Measurements from ENCODE around the gene IL12RB1.

GRCh38 chr19:18053576-18054219, 33.0 kb downstream of the IL12RB1 start:
- TF ChIP-seq CTCF (IDR thresholded peaks at IDR 0.05) (no peak), POLR2A (IDR thresholded peaks at IDR 0.05) (no peak)

Data from adrenal gland (tissue), 5 donors.